B cell (primary cell): ENCODE measurements around the gene SCGB1D1.

Source experiments
- CTCF ChIP-seq: fragments of 200-600 bp; IDR thresholded peaks from one replicate; pipeline ENCODE4 v1.8.0; 2022; ENCODE audit warnings: antibody characterized with exemption, mild to moderate bottlenecking
- EZH2 ChIP-seq: IDR thresholded peaks from 2 replicates; pipeline ENCODE4 v1.6.1; 2012; ENCODE audit warnings: borderline replicate concordance, low read depth, mild to moderate bottlenecking, moderate library complexity, low read length; ENCODE audit not compliant: insufficient read depth, poor library complexity, severe bottlenecking

- TF ChIP-seq CTCF (no peak), EZH2 (no peak)
Observed at GRCh38 chr11:62169935-62170334, 20.1 kb upstream of the SCGB1D1 start.
